Suprapubic skin (tissue), 4 donors: Measurements from ENCODE around the gene KRTAP21-3.

Experiments used
- CTCF ChIP-seq, 2 donors: fragments of 200-600 bp in 1 of 2; fragments of 450-650 bp in 1 of 2; sonication (generic) in 1 of 2; IDR thresholded peaks; one replicate each; pipeline ENCODE4 v1.5.1; 2016 to 2019; ENCODE audit warnings: antibody characterized with exemption in 2 of 2, mild to moderate bottlenecking in 1 of 2, moderate library complexity in 1 of 2
- EP300 ChIP-seq: sonication (generic); formaldehyde crosslinking; IDR thresholded peaks from one replicate; pipeline ENCODE4 v1.6.1; 2017; ENCODE audit warnings: antibody characterized with exemption
- POLR2A ChIP-seq, 2 donors: fragments of 450-650 bp; IDR thresholded peaks; one replicate each; pipeline ENCODE4 v1.6.1; 2017; ENCODE audit warnings: antibody characterized with exemption in 2 of 2, mild to moderate bottlenecking in 2 of 2, moderate library complexity in 2 of 2
- POLR2AphosphoS5 ChIP-seq, 3 donors: sonication (generic); formaldehyde crosslinking; IDR thresholded peaks; one replicate each; pipeline ENCODE4 v1.6.1; 2017; ENCODE audit warnings: antibody characterized with exemption in 3 of 3

- TF ChIP-seq CTCF (IDR thresholded peaks at IDR 0.05): no peak
- TF ChIP-seq POLR2AphosphoS5 (IDR thresholded peaks at IDR 0.05): no peak
- TF ChIP-seq POLR2A (IDR thresholded peaks at IDR 0.05): no peak
- TF ChIP-seq EP300: no peak
These were observed 1.5 kb downstream of the KRTAP21-3 start for GRCh38 chr21:30717105-30717504.
